MCF 10A (cell line): ENCODE results near the gene GRK7. TPM values are rescaled to one million over a fixed set of nuclear protein-coding genes. Genes with fewer than 3 reads are reported as not detected.

ENCODE experiments used
- BruUV-seq: library from RNA; stranded (reverse); fragments of 400-500 nt; replicated peaks from 2 replicates; lab custom pipeline; 2021; lab: Mats Ljungman, UMichigan
- CTCF ChIA-PET: fragments of 300-600 bp; sonication (Branson Sonifier 250); formaldehyde crosslinking; extraction: SDS; loops from one replicate; lab custom pipeline; 2021; ENCODE audit warnings: antibody characterized with exemption, inconsistent platforms; lab: Yijun Ruan, JAX
- POLR2A ChIA-PET: fragments of 300-600, 350-650 bp; sonication (Branson Sonifier 250); formaldehyde crosslinking; extraction: SDS; loops from one replicate; lab custom pipeline; 2020; ENCODE audit warnings: antibody characterized with exemption, inconsistent platforms; lab: Yijun Ruan, JAX
- DNase-seq: peaks from one replicate; pipeline ENCODE4 v3.0.0-alpha.2; 2018; ENCODE audit not compliant: unreplicated experiment
- H3K27ac Mint-ChIP-seq: one replicate; pipeline ENCODE4 v1.8.0; 2022; ENCODE audit warnings: mild to moderate bottlenecking, low read depth, mixed read lengths; ENCODE audit not compliant: unreplicated experiment
- H3K27me3 Mint-ChIP-seq: one replicate; pipeline ENCODE4 v1.8.0; 2022; ENCODE audit warnings: mixed read lengths; ENCODE audit not compliant: insufficient read depth, unreplicated experiment
- H3K36me3 Mint-ChIP-seq: one replicate; pipeline ENCODE4 v1.8.0; 2022; ENCODE audit warnings: mild to moderate bottlenecking, moderate library complexity, mixed read lengths; ENCODE audit not compliant: insufficient read depth, unreplicated experiment
- H3K4me1 Mint-ChIP-seq: one replicate; pipeline ENCODE4 v1.8.0; 2022; ENCODE audit warnings: mixed read lengths; ENCODE audit not compliant: insufficient read depth, unreplicated experiment
- H3K4me3 Mint-ChIP-seq: one replicate; pipeline ENCODE4 v1.8.0; 2022; ENCODE audit warnings: mild to moderate bottlenecking, moderate library complexity, mixed read lengths; ENCODE audit not compliant: unreplicated experiment
- H3K9me3 Mint-ChIP-seq: one replicate; pipeline ENCODE4 v1.8.0; 2022; ENCODE audit warnings: mixed read lengths; ENCODE audit not compliant: unreplicated experiment
- intact Hi-C: fragments of 100-400 bp; cut with micrococcal nuclease; formaldehyde crosslinking; loops from 2 replicates; pipeline ENCODE4 v1.14.1; 2022
- total RNA-seq: library from RNA; stranded (reverse); gene quantifications from 2 replicates; pipeline ENCODE4 v1.2.3, GENCODE V29; 2022
- TF ChIP-seq, protein P1 (sequence below): fragments of 200-600 bp; IDR thresholded peaks from one replicate; pipeline ENCODE4 v1.8.0; 2022; ENCODE audit warnings: antibody characterized with exemption, mild to moderate bottlenecking; ENCODE audit not compliant: unreplicated experiment

Gene GRK7
- total RNA-seq, 1 experiment from 2014 or later: not detected

- no TSS peak for BruUV-seq
- Mint-ChIP-seq H3K27me3 (no peaks in the 10 kb centered on the region), H3K9me3 (no peaks in the 10 kb centered on the region), H3K27ac (no peak overlapping the region), H3K4me1 (no peaks in the 10 kb centered on the region), H3K4me3 (no peak overlapping the region), H3K36me3 (no peaks in the 10 kb centered on the region)
- no peak for DNase-seq
- intact Hi-C loops: no loop called here
- ChIA-PET CTCF (no interaction called here), POLR2A (interaction anchor here (0.6 kb wide), 1 partner anchor 65 kb away, joined by 4 read pairs; no protein-coding TSS in a partner anchor)
- TF ChIP-seq, protein P1, sequence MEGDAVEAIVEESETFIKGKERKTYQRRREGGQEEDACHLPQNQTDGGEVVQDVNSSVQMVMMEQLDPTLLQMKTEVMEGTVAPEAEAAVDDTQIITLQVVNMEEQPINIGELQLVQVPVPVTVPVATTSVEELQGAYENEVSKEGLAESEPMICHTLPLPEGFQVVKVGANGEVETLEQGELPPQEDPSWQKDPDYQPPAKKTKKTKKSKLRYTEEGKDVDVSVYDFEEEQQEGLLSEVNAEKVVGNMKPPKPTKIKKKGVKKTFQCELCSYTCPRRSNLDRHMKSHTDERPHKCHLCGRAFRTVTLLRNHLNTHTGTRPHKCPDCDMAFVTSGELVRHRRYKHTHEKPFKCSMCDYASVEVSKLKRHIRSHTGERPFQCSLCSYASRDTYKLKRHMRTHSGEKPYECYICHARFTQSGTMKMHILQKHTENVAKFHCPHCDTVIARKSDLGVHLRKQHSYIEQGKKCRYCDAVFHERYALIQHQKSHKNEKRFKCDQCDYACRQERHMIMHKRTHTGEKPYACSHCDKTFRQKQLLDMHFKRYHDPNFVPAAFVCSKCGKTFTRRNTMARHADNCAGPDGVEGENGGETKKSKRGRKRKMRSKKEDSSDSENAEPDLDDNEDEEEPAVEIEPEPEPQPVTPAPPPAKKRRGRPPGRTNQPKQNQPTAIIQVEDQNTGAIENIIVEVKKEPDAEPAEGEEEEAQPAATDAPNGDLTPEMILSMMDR: no peak
These were observed 47.0 kb downstream of the GRK7 start for GRCh38 chr3:141810161-141810560.

DNA sequence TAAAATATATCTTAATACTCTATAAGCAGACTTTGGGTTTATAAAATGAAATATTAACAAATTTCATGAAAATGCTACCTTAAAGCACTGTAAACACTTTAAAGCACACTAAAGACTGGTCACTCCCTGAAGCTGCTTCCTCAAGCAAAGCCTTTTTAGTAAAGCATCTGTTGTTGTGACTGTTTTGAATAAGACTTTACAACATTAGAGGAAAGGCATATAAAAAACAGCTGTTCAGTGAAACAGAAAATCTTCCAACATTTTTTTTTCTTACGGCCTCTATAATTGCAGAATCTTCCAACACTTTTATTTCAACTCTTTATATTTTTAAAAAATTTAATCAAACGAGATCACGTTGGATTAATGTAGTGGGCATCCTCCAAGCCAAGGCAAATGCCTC lies 48.1 kb downstream of the GRK7 start:
- CTCF ChIA-PET: interaction anchor here (0.6 to 0.8 kb wide), 3 partner anchors 9 to 687 kb away, joined by 3 to 4 read pairs (median 4); no protein-coding TSS in a partner anchor
- H3K27ac Mint-ChIP-seq: no peak overlapping the region
- H3K36me3 Mint-ChIP-seq: no peaks in the 10 kb centered on the region
- H3K4me3 Mint-ChIP-seq: no peak overlapping the region
- TF ChIP-seq, protein P1: no peak
- intact Hi-C loops: no loop called here
- H3K27me3 Mint-ChIP-seq: no peaks in the 10 kb centered on the region
- DNase-seq: no peak
- BruUV-seq: no TSS peak
- H3K9me3 Mint-ChIP-seq: no peaks in the 10 kb centered on the region
- no peaks in the 10 kb centered on the region for H3K4me1 Mint-ChIP-seq
- POLR2A ChIA-PET: interaction anchor here (1.0 kb wide), 1 partner anchor 18 kb away, joined by 4 read pairs; no protein-coding TSS in a partner anchor

GRCh38 chr3:141812084-141812483 lies 48.9 kb downstream of the GRK7 start:
- POLR2A ChIA-PET: interaction anchor here (1.0 kb wide), 1 partner anchor 17 kb away, joined by 4 read pairs; no protein-coding TSS in a partner anchor

GRCh38 chr3:141812586-141812985 lies 49.4 kb downstream of the GRK7 start:
- CTCF ChIA-PET: no interaction called here
- no peaks in the 10 kb centered on the region for H3K36me3 Mint-ChIP-seq
- no peaks in the 10 kb centered on the region for H3K4me1 Mint-ChIP-seq
- H3K27ac Mint-ChIP-seq: no peak overlapping the region
- TF ChIP-seq, protein P1: no peak
- no TSS peak for BruUV-seq
- no peaks in the 10 kb centered on the region for H3K27me3 Mint-ChIP-seq
- DNase-seq: no peak
- no peak overlapping the region for H3K4me3 Mint-ChIP-seq
- intact Hi-C loops: no loop called here
- H3K9me3 Mint-ChIP-seq: no peaks in the 10 kb centered on the region
- POLR2A ChIA-PET: no interaction called here

More at GRCh38 chr3:141812084-141812483, 48.9 kb downstream of the GRK7 start:
- CTCF ChIA-PET: no interaction called here
- H3K27ac Mint-ChIP-seq: no peak overlapping the region
- no peaks in the 10 kb centered on the region for H3K4me1 Mint-ChIP-seq
- no peaks in the 10 kb centered on the region for H3K9me3 Mint-ChIP-seq
- DNase-seq: no peak
- BruUV-seq: no TSS peak
- TF ChIP-seq, protein P1: no peak
- intact Hi-C loops: no loop called here
- H3K36me3 Mint-ChIP-seq: no peaks in the 10 kb centered on the region
- H3K27me3 Mint-ChIP-seq: no peaks in the 10 kb centered on the region
- no peak overlapping the region for H3K4me3 Mint-ChIP-seq

Other genes with a start within 250 kb of the GRK7 start
- gene RNF7, start 25.1 kb upstream of the GRK7 start, total RNA-seq: 96.1 and 112 TPM in 2 replicates
- 99.9 and 102 TPM in 2 replicates for gene ATP1B3, start 113.2 kb downstream of the GRK7 start, total RNA-seq